SIG-M5 treated with dmso at 0.1 percent for 504 hours (cell line): ENCODE results near the gene SORBS2.
"Not testable (repeated sequence)": the region's sequence is repeated elsewhere in the genome, so short reads cannot be mapped to it uniquely, and the experiment has no call there.

Experiments
- DNase-seq: peaks from one replicate; lab custom pipeline; 2025; ENCODE audit not compliant: unreplicated experiment; lab: John Stamatoyannopoulos, UW

The SORBS2 gene

DNA sequence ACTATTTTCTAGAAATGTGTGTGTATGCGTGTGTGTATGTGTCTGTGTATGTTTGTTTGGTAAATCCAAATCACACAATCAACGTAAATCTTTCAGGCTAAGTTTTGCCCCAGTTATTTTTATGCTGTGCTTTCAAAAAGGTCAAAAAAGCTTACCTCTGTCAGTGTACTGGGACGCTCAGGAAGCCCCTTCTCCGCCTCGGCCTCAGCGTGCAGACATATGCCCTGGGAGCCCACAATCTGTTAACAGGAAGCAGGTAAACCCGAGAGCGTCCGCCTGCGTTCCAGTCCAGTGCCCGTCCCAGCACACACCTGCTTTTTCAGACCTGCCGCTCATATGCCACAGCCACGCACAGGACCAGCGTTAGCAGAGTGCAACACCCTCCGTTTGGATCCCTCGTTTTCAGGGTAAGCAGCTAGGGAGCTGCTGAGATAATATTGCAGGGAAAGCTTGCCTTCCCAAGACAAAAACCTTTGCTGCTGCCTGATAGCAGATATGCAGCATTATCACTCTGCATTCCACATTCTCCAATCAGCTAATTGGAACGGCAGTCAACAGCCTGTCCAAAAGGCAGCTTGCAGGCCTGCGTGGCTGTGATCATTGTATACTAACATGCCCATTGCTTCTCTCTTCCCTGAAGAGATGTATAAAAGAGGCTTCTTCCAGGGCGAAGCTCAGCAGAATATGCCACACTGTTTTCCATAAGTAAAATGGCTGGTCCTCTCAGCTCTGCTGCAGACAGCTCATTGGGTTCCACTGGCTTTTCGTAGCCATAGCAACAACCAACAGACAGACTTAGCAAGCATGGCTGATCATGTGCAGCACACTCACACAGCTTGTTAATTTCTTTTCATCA lies at the start of gene SORBS2:
SORBS2 (minus strand) TSS at position 686 of the 856 bp plus-strand sequence. CDS start 121,623 bp downstream, outside the sequence.
- no peak for DNase-seq

DNA sequence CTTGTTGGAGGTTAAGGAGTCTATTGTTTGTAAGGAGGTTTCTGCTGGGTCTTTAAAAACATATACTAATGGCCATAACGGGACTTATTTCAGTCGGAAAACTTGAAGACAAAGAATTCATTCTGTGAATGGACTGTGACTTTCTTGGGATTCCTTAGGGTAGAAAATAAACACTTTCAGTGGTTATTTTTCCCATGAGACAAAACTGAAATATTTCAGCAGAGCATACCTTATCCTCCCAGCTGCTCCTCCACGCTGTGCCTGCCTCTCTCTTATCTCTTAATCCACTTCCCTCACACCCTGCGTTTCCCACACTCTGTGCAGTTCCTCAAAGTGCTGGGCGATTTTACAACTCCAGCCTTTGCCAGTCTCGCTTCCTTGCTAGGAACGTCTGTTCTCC lies 47.1 kb upstream of the SORBS2 start:
- DNase-seq = no peak

- DNase-seq = not testable (repeated sequence)
Measured at GRCh38 chr4:185857561-185857960, 45.6 kb upstream of the SORBS2 start.

- DNase-seq = no peak
Measured at GRCh38 chr4:185853841-185854240, 41.8 kb upstream of the SORBS2 start.

DNA sequence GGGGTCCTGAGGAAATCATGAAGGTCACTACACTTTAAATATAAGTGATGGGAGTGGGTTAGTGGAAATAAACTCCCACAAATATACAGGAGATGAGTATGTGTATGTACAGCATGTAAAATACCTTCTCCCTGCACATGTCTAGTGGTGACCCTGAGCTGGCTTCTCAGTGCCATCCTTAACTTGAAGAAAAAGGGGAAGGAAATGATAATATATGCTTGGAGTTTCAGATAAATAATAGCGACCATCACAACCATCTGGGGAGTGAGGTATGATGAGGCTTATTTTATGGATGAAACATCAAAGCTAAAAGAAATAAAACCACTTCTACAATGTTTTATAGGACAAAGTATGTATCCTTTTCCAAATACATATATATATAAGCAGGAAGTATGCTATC lies 41.0 kb upstream of the SORBS2 start:
- no peak for DNase-seq

DNA sequence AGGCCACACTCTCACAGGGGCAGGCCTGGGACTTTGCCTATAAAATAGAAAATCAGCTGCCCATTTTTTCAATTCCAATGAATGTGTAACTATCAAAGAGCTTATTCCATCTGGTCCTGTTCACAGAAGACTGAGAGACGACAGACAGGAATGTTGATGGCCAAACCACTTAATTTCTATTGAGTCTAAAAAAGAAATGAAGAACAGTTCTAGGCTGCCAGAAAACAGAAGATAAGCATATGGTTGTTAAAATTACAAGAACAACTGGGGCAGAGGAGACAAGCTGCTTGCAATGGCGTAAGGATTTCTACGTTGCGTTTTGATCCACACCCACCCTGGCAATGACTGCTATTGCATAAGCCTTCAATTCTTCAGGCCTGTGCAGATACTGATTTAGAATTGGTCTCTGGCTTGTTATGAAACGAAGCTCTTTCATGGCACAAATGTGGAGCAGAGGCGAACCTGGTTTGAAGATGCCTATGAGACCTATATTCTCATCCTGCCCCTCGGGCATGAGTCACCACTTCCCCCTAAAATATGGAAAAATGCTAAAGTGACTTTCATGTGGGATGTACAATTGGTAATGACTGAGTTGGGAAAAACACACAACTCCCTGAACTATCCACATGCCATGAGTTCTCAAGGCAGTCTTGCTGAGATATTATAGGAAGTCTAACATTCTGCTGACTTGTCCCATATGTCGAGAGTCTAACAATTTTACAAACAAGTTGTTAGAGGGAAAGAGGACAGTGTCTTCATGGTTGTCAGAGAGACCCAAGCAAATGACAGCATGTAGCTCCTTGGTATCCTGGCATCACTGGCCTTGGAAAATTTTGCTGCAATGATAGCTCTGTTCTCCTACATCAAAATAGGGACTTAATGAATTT lies 37.9 kb upstream of the SORBS2 start:
- no peak for DNase-seq

- no peak for DNase-seq
Measured at GRCh38 chr4:185847352-185848097, 35.5 kb upstream of the SORBS2 start.

DNA sequence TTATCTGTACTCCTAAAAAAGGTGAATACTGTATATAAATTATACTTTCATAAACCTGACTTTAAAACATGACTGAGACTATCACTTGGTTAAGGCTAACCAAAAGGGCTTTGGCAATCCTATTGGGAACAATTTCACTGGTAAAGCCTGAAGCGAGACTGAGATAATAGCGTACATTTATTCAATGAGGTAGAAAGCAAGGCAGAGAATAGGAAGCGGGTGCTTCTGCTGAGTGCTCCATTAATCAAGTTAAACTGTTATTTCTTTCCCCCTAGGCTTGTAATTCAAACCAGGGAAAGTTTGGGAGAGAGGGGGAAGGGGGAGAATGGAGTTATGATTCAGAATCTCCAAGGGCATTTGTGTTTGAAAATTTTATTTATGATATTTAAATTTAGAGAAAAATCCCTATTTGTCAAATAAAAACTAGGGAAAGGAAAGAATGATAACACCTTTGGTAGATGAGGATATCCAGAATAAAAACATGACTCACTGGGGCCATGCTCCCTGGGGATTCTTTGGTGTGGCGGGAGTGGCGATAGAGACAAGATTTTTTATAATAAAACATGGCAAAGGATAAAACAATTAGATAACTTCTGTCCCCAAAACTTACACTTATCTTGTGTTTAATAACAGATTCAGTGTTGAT lies 34.6 kb upstream of the SORBS2 start:
- DNase-seq = no peak

- DNase-seq = no peak
Measured at GRCh38 chr4:185845966-185846365, 34.0 kb upstream of the SORBS2 start.

DNA sequence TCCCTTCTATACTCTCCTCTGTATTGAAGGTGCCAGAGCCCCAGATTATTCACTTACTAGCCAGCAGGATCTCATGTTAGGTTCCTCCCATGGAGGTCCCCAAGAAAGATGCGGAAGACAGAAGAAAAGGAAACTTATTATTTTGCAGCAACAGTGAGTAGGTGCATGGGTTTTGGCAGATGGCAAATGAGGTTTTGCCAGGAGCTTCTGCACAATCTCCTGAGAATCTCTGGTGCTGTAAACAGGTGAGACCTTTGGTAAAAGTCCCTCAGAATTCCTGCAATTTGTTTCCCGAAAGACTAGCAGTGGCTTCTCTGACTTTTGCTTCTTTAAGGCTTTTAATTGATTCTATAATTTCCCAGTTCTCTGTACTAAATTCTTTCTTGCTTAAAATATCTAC lies 29.5 kb upstream of the SORBS2 start:
- no peak for DNase-seq

GRCh38 chr4:185840953-185841352 lies 29.0 kb upstream of the SORBS2 start:
- DNase-seq = no peak

GRCh38 chr4:185840201-185840600 lies 28.2 kb upstream of the SORBS2 start:
- no peak for DNase-seq

DNA sequence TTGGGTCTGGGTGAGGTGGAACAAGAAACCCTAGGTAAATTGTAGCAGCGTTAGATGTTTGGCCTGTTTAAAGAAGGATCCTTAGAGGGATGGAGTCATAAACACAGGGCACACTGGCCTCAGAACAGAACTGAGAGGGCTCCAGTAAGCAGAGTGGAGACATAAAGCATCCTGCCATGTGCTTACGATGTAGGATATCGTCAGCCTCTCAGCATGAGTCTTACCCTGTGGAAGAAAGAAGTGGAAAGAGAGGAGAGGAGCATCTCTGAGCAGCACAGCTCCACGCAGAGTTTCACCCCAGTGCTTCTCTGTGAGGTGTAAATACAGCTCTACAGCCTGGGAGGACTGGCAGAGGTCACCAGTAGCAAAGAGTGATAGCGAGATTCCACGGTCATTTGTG lies 27.8 kb upstream of the SORBS2 start:
- no peak for DNase-seq

- DNase-seq = no peak
Measured at GRCh38 chr4:185839194-185839712, 27.3 kb upstream of the SORBS2 start.

- no peak for DNase-seq
Measured at GRCh38 chr4:185838514-185839193, 26.7 kb upstream of the SORBS2 start.

GRCh38 chr4:185838104-185838452 lies 26.1 kb upstream of the SORBS2 start:
- DNase-seq = no peak

DNA sequence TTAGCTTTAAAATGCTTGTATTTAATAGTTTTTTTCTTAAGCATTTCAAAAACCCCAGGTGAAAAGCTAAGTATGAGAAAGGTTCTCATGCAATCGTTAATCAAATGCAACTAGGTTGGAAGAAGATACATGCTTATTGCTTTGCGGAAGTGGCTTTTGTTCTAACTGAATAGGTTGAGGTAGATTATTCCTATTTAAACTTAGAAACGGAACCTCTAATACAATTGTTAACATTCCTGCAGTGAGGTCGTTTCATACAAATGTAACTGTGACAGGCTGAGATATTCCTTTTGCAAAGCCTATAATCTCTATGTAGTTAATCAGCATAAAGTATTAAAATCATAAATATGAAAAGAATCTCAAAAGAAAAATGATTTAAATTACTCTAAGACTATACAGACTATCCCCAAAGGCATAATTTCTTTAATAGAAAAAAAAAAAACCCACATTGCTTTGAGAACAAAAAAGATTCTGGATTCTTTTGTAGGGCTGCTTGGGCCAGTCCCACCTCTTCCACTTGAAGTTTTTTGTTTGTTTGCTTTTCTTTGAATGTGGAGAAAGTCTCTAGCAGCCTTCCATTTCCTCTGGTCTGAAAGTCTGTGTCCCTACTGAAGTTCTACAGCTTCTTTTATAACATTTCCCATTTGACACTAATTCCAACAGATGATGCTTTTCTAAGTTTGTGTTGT lies 25.6 kb upstream of the SORBS2 start:
- DNase-seq = no peak

DNA sequence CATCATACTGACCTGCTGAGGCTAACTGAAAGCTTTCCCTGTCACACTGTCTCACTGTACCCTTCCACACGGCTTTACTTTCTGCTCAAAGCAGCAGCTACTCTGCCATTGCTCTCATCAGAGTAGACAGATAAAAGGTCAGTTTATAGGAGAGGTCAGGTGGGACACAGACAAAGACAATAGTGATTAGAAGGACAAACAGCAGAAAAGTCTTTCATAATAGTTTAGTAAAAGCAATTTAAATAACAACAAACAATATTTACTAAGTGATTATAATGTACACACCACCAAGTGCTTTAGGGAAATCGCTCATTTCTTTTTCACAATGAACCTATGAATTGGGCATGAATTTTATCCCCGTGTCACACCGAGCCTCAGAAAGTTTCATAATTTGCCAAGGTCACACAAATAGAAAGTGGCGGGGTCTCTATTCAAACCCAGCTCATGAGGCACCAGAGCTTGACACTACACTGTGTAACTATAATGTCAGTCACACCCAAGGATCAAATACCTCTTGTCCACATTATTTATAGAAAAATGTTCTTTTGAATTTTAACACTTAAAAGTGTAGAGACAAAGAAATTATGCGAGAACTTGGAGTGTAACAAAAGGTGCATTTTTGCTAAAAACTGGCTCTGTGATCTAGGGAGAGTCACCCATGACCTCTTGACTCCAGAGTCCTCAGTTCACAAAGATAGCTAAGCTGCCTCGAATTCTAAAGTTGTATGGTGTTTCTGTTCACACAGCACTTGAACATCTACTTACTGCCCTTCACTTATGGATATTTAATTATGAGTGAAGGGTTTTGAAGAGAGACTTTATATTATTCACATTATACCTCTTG lies 24.5 kb upstream of the SORBS2 start:
- no peak for DNase-seq

DNA sequence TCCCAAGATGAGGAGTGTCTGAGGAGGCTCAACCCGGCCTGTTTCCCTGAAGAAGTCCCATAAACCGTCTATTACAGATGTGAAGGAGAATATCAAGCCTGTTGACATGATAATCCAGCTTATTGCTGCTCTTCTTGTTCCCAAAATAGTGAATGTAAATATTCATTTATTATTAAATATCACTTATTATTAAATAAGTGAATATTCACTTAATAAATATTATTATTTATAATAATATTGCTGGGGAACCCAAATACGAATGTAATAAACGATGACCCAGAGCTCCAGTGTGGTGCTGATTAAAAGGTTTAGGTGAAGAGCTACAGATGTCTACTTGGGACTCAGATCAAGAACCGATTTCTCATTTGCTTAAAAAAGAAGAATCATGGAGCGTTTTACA lies 23.8 kb upstream of the SORBS2 start:
- no peak for DNase-seq
